HepG2 (cell line): ENCODE data around the gene SGF29. TPM values are rescaled to one million over a fixed set of nuclear protein-coding genes. Genes with fewer than 3 reads are reported as not detected.

Experiments
- BORCS8-MEF2B ChIP-seq: sonication (generic); formaldehyde crosslinking; IDR thresholded peaks from 2 replicates; pipeline ENCODE4 v1.8.0; 2022; ENCODE audit warnings: mild to moderate bottlenecking, missing genetic modification reagents
- FOSL2 ChIP-seq: sonication (generic); formaldehyde crosslinking; IDR thresholded peaks from 2 replicates; pipeline ENCODE4 v1.4.0; 2020; ENCODE audit warnings: missing genetic modification reagents
- KDM6A ChIP-seq: IDR thresholded peaks from 2 replicates; pipeline ENCODE4 v1.6.1; 2016; ENCODE audit warnings: low read depth
- NR3C1 ChIP-seq: sonication (generic); formaldehyde crosslinking; IDR thresholded peaks from 2 replicates; pipeline ENCODE4 v1.4.0; 2020; ENCODE audit warnings: missing genetic modification reagents
- SIX1 ChIP-seq: sonication (generic); formaldehyde crosslinking; IDR thresholded peaks from 2 replicates; pipeline ENCODE4 v1.4.0; 2020; ENCODE audit warnings: missing genetic modification reagents, borderline replicate concordance
- THAP11 ChIP-seq: IDR thresholded peaks from 2 replicates; pipeline ENCODE4 v1.6.1; 2016; ENCODE audit warnings: missing biosample characterization, missing genetic modification reagents
- ZFAT ChIP-seq: sonication (generic); formaldehyde crosslinking; conservative IDR thresholded peaks from 2 replicates; pipeline ENCODE4 v1.8.1; 2023; ENCODE audit warnings: missing genetic modification reagents, inconsistent platforms
- ZNF143 ChIP-seq: sonication (generic); formaldehyde crosslinking; IDR thresholded peaks from 2 replicates; pipeline ENCODE4 v1.4.0; 2020; ENCODE audit warnings: missing genetic modification reagents
- ZNF543 ChIP-seq: sonication (generic); formaldehyde crosslinking; IDR thresholded peaks from 2 replicates; pipeline ENCODE4 v1.4.0; 2020; ENCODE audit warnings: mild to moderate bottlenecking, missing genetic modification reagents
- ZNF570 ChIP-seq: sonication (generic); formaldehyde crosslinking; IDR thresholded peaks from 2 replicates; pipeline ENCODE4 v1.4.0; 2020; ENCODE audit warnings: mild to moderate bottlenecking, missing genetic modification reagents, borderline replicate concordance
- ZNF629 ChIP-seq: sonication (generic); formaldehyde crosslinking; conservative IDR thresholded peaks from 2 replicates; pipeline ENCODE4 v1.5.0; 2020; ENCODE audit warnings: missing genetic modification reagents
- ZNF672 ChIP-seq: sonication (generic); formaldehyde crosslinking; IDR thresholded peaks from 2 replicates; pipeline ENCODE4 v1.8.1; 2022; ENCODE audit warnings: missing genetic modification reagents
- ZNF761 ChIP-seq: sonication (generic); formaldehyde crosslinking; conservative IDR thresholded peaks from 2 replicates; pipeline ENCODE4 v1.4.0; 2020; ENCODE audit warnings: mild to moderate bottlenecking, missing genetic modification reagents
- ZNF782 ChIP-seq: sonication (generic); formaldehyde crosslinking; IDR thresholded peaks from 2 replicates; pipeline ENCODE4 v1.4.0; 2020; ENCODE audit warnings: missing genetic modification reagents, mild to moderate bottlenecking, borderline replicate concordance
- ZSCAN22 ChIP-seq: sonication (generic); formaldehyde crosslinking; IDR thresholded peaks from 2 replicates; pipeline ENCODE4 v1.4.0; 2020; ENCODE audit warnings: mild to moderate bottlenecking, missing genetic modification reagents
- polyA plus RNA-seq, 8 experiments: library from polyadenylated mRNA; depleted of rRNA in 3 of 8; stranded (reverse) in 7 of 8; unstranded in 1 of 8; fragments of >200 nt; fragmentation: Illumina TruSeq in 4 of 8; extraction: Trizol in 4 of 8; gene quantifications; 2 replicates each; pipeline versions ENCODE4 v1.2.1 to v1.2.3, GENCODE V29; 2011 to 2016; ENCODE audit warnings: low read depth in 4 of 8, missing spikeins in 1 of 8, mixed read lengths in 1 of 8; ENCODE audit not compliant: insufficient read depth in 1 of 8
- total RNA-seq, 5 experiments: library from RNA; depleted of rRNA; stranded (reverse); fragments of >200 nt; fragmentation: Illumina TruSeq; extraction: Trizol; gene quantifications; 2 replicates each; pipeline ENCODE4 v1.2.3, GENCODE V29; 2016; ENCODE audit warnings: low read depth in 1 of 5
- TF ChIP-seq, protein P1 (sequence below): sonication (generic); formaldehyde crosslinking; IDR thresholded peaks from 2 replicates; pipeline ENCODE4 v1.5.1; 2020; ENCODE audit warnings: mild to moderate bottlenecking, missing genetic modification reagents, moderate library complexity
- TF ChIP-seq, protein P2 (sequence below): sonication (generic); formaldehyde crosslinking; conservative IDR thresholded peaks from 2 replicates; pipeline ENCODE4 v1.4.0; 2020; ENCODE audit warnings: missing genetic modification reagents
- TF ChIP-seq, protein P3 (sequence below): IDR thresholded peaks from 2 replicates; pipeline ENCODE4 v1.6.1; 2012; ENCODE audit warnings: low read depth, low read length, improper control_type of control experiment
- TF ChIP-seq, protein P4 (sequence below): sonication (generic); formaldehyde crosslinking; conservative IDR thresholded peaks from 2 replicates; pipeline ENCODE4 v1.8.1; 2023; ENCODE audit warnings: missing genetic modification reagents

SGF29 gene
- total and polyA plus RNA-seq, 2 of the 13 experiments (the other 11 are each of a cell fraction or from before 2014, with no cell fraction given), result 5.0 to 29.4 TPM

DNA sequence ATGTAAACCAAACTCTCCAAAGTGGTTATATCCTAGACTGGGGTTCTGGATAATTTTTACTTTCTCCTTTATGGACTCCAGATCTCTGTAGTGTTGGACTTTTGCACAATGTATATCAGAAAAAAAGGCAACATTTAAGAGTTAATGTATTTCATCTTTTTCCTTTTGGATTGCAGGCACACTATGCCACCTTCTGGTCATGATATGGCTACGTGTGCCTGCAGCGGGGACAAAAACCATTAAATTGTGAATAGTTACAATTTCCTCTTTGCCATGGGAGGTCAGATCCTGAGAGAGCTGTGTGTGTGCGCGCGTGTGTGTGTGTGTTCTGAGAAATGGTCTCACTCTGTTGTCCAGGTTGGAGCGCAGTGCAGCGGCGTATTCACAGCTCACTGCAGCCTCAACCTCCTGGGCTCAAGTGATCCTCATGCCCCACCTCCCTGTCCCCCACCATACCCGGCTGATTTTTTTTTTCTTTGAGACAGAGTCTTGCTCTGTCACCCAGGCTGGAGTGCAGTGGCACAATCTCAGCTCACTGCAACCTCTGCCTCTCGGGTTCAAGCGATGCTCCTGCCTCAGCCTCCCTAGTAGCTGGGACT, 4.3 kb upstream of the SGF29 start (continued):
- TF ChIP-seq, protein P1, sequence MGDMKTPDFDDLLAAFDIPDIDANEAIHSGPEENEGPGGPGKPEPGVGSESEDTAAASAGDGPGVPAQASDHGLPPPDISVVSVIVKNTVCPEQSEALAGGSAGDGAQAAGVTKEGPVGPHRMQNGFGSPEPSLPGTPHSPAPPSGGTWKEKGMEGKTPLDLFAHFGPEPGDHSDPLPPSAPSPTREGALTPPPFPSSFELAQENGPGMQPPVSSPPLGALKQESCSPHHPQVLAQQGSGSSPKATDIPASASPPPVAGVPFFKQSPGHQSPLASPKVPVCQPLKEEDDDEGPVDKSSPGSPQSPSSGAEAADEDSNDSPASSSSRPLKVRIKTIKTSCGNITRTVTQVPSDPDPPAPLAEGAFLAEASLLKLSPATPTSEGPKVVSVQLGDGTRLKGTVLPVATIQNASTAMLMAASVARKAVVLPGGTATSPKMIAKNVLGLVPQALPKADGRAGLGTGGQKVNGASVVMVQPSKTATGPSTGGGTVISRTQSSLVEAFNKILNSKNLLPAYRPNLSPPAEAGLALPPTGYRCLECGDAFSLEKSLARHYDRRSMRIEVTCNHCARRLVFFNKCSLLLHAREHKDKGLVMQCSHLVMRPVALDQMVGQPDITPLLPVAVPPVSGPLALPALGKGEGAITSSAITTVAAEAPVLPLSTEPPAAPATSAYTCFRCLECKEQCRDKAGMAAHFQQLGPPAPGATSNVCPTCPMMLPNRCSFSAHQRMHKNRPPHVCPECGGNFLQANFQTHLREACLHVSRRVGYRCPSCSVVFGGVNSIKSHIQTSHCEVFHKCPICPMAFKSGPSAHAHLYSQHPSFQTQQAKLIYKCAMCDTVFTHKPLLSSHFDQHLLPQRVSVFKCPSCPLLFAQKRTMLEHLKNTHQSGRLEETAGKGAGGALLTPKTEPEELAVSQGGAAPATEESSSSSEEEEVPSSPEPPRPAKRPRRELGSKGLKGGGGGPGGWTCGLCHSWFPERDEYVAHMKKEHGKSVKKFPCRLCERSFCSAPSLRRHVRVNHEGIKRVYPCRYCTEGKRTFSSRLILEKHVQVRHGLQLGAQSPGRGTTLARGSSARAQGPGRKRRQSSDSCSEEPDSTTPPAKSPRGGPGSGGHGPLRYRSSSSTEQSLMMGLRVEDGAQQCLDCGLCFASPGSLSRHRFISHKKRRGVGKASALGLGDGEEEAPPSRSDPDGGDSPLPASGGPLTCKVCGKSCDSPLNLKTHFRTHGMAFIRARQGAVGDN (CRISPR knock-in tag), result no peak
- TF ChIP-seq ZNF143 (CRISPR knock-in tag) (no peak), THAP11 (CRISPR knock-in tag) (peak; percentile 61), FOSL2 (CRISPR knock-in tag) (no peak), ZNF570 (CRISPR knock-in tag) (no peak), ZNF782 (CRISPR knock-in tag) (no peak), SIX1 (CRISPR knock-in tag) (no peak), ZNF672 (no peak), ZSCAN22 (CRISPR knock-in tag) (no peak), ZNF761 (CRISPR knock-in tag) (no peak), ZFAT (no peak), KDM6A (no peak), ZNF629 (CRISPR knock-in tag) (no peak), ZNF543 (no peak), BORCS8-MEF2B (CRISPR knock-in tag) (no peak), NR3C1 (no peak)
- TF ChIP-seq, protein P2, sequence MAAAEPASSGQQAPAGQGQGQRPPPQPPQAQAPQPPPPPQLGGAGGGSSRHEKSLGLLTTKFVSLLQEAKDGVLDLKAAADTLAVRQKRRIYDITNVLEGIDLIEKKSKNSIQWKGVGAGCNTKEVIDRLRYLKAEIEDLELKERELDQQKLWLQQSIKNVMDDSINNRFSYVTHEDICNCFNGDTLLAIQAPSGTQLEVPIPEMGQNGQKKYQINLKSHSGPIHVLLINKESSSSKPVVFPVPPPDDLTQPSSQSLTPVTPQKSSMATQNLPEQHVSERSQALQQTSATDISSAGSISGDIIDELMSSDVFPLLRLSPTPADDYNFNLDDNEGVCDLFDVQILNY, result no peak
- TF ChIP-seq, protein P3, sequence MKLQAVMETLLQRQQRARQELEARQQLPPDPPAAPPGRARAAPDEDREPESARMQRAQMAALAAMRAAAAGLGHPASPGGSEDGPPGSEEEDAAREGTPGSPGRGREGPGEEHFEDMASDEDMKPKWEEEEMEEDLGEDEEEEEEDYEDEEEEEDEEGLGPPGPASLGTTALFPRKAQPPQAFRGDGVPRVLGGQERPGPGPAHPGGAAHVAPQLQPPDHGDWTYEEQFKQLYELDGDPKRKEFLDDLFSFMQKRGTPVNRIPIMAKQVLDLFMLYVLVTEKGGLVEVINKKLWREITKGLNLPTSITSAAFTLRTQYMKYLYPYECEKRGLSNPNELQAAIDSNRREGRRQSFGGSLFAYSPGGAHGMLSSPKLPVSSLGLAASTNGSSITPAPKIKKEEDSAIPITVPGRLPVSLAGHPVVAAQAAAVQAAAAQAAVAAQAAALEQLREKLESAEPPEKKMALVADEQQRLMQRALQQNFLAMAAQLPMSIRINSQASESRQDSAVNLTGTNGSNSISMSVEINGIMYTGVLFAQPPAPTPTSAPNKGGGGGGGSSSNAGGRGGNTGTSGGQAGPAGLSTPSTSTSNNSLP, result peak; percentile 64; the same call in 1 of the 2 replicates
- TF ChIP-seq, protein P4, sequence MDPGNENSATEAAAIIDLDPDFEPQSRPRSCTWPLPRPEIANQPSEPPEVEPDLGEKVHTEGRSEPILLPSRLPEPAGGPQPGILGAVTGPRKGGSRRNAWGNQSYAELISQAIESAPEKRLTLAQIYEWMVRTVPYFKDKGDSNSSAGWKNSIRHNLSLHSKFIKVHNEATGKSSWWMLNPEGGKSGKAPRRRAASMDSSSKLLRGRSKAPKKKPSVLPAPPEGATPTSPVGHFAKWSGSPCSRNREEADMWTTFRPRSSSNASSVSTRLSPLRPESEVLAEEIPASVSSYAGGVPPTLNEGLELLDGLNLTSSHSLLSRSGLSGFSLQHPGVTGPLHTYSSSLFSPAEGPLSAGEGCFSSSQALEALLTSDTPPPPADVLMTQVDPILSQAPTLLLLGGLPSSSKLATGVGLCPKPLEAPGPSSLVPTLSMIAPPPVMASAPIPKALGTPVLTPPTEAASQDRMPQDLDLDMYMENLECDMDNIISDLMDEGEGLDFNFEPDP (CRISPR knock-in tag), result no peak
